HCT116 (cell line): Measurements from ENCODE around the gene CLSTN3.

Experiments used
- POLR2AphosphoS5 ChIP-seq: IDR thresholded peaks from 2 replicates; pipeline ENCODE4 v1.6.1; 2011; ENCODE audit warnings: mild to moderate bottlenecking, low read depth, low read length, moderate library complexity
- TF ChIP-seq, protein P1 (sequence below): IDR thresholded peaks from 2 replicates; pipeline ENCODE4 v1.6.1; 2012

DNA sequence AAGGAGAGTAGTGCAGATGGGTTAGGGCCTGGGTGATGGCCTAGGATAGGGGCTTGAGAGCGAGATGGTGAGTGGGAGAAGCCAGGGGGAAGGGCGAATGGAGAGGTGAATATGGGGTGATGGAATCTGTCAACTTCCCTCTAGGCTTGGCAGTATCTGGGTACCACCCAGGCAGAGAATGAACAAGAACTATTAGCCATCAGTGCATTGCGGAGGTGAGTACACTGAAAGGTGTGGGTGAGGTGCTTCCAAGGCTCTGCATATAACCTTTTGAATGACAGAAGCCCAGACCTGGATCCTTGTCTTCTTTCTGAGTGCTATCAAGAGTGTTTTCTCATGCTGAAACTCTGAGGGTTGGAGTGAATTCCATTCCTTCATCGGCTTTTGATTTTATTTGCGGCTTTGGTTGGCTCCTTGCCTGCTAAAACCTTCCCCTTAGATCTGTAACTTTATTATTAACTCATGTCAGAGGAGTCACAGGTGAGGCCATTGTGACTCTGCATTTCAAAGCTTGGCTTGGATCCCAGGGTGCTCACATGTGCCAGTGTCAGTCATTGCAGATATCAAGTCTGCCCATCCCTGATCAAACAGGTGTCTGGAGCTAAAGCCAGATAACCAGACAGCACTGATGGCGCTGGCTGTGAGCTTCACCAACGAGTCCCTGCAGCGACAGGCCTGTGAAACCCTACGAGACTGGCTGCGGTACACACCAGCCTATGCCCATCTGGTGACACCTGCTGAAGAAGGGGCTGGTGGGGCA, 77.9 kb downstream of the CLSTN3 start:
- TF ChIP-seq, protein P1, sequence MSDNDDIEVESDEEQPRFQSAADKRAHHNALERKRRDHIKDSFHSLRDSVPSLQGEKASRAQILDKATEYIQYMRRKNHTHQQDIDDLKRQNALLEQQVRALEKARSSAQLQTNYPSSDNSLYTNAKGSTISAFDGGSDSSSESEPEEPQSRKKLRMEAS = no peak
- no peak for TF ChIP-seq POLR2AphosphoS5
